PC-3 (cell line): ENCODE measurements around the gene CTNNA3. TPM values are rescaled to one million over a fixed set of nuclear protein-coding genes. Genes with fewer than 3 reads are reported as not detected.

ENCODE experiments used
- ATAC-seq: fragments of 200-7000 bp; cut with Tn5 transposase; 2 replicates; pipeline ENCODE4 v1.9.1; 2020; ENCODE audit warnings: mild to moderate bottlenecking, moderate library complexity
- BruUV-seq: library from RNA; stranded (reverse); fragments of 400-500 nt; replicated peaks from 2 replicates; lab custom pipeline; 2021; lab: Mats Ljungman, UMichigan
- CTCF ChIA-PET: fragments of 300-600 bp; sonication (Branson Sonifier 250); formaldehyde crosslinking; loops from one replicate; lab custom pipeline; 2022; ENCODE audit warnings: antibody characterized with exemption; lab: Charles Lee
- POLR2A ChIA-PET: fragments of 300-600 bp; sonication (Branson Sonifier 250); formaldehyde crosslinking; loops from one replicate; lab custom pipeline; 2022; ENCODE audit warnings: antibody characterized with exemption; ENCODE audit not compliant: unreplicated experiment; lab: Charles Lee
- DNase-seq: peaks from one replicate; pipeline ENCODE4 v3.0.0-alpha.2; 2015
- H2AFZ ChIP-seq: fragments of 300-600 bp; sonication (generic); 2 replicates; pipeline ENCODE4 v1.6.0; 2016; ENCODE audit warnings: antibody characterized with exemption, low read length
- H3F3A ChIP-seq: fragments of 300-600 bp; sonication (generic); one replicate; pipeline ENCODE4 v1.6.0; 2017; ENCODE audit warnings: antibody characterized with exemption, low read length, control low read depth, mild to moderate bottlenecking; ENCODE audit not compliant: unreplicated experiment
- H3K27ac ChIP-seq: fragments of 300-600 bp; sonication (generic); 2 replicates; pipeline ENCODE4 v1.5.1; 2016; ENCODE audit warnings: mild to moderate bottlenecking, low read length
- H3K27me3 ChIP-seq: fragments of 300-600 bp; sonication (generic); 2 replicates; pipeline ENCODE4 v1.6.1; 2016; ENCODE audit warnings: low read length, mixed read lengths
- H3K36me3 ChIP-seq: fragments of 300-600 bp; sonication (generic); 2 replicates; pipeline ENCODE4 v1.6.1; 2016; ENCODE audit warnings: low read depth, mixed run types, low read length, mixed read lengths
- H3K4me1 ChIP-seq: fragments of 300-600 bp; sonication (generic); 2 replicates; pipeline ENCODE4 v1.5.1; 2016; ENCODE audit warnings: low read length; ENCODE audit not compliant: insufficient read depth
- H3K4me2 ChIP-seq: fragments of 300-600 bp; sonication (generic); 2 replicates; pipeline ENCODE4 v1.6.0; 2016; ENCODE audit warnings: low read length
- H3K4me3 ChIP-seq: fragments of 300-600 bp; sonication (generic); 2 replicates; pipeline ENCODE4 v1.5.1; 2016; ENCODE audit warnings: mild to moderate bottlenecking, low read length, mixed read lengths
- H3K79me2 ChIP-seq: fragments of 300-600 bp; sonication (generic); 2 replicates; pipeline ENCODE4 v1.6.1; 2017; ENCODE audit warnings: low read length, mixed read lengths
- H3K9ac ChIP-seq: fragments of 300-600 bp; sonication (generic); 2 replicates; pipeline ENCODE4 v1.6.0; 2016; ENCODE audit warnings: mild to moderate bottlenecking, low read length
- H3K9me2 ChIP-seq: fragments of 300-600 bp; sonication (generic); replicated peaks from 2 replicates; pipeline ENCODE4 v1.6.1; 2016; ENCODE audit warnings: mixed run types, low read length, mixed read lengths
- H3K9me3 ChIP-seq: fragments of 300-600 bp; sonication (generic); 2 replicates; pipeline ENCODE4 v1.6.1; 2016; ENCODE audit warnings: low read length, mixed read lengths
- H4K20me1 ChIP-seq: fragments of 300-600 bp; sonication (generic); 2 replicates; pipeline ENCODE4 v1.6.1; 2016; ENCODE audit warnings: low read length, mixed read lengths
- EZH2 ChIP-seq: fragments of 300-600 bp; sonication (generic); IDR thresholded peaks from one replicate; pipeline ENCODE4 v1.6.1; 2017; ENCODE audit warnings: antibody characterized with exemption, mild to moderate bottlenecking, low read length; ENCODE audit not compliant: unreplicated experiment
- EZH2phosphoT487 ChIP-seq: fragments of 300-600 bp; sonication (generic); IDR thresholded peaks from 2 replicates; pipeline ENCODE4 v1.6.1; 2018; ENCODE audit warnings: mild to moderate bottlenecking, antibody characterized with exemption, low read length, borderline replicate concordance
- intact Hi-C: fragments of 100-400 bp; cut with micrococcal nuclease; formaldehyde crosslinking; loops from 2 replicates; pipeline ENCODE4 v1.9.0; 2023
- total RNA-seq: library from RNA; depleted of rRNA; stranded (reverse); fragments of >200 nt; gene quantifications from 2 replicates; pipeline ENCODE4 v1.2.3, GENCODE V29; 2014
- TF ChIP-seq, protein P1 (sequence below): fragments of 300-600 bp; sonication (generic); conservative IDR thresholded peaks from 2 replicates; pipeline ENCODE4 v1.5.1; 2017; ENCODE audit warnings: antibody characterized with exemption, low read depth, mild to moderate bottlenecking, low read length

Gene CTNNA3
- total RNA-seq, 1 experiment from 2014 or later: 1.9 TPM

GRCh38 chr10:67678335-67678974 lies 17.5 kb downstream of the CTNNA3 start:
- no peak for DNase-seq
- no peak overlapping the region for H3K9ac ChIP-seq
- H3K4me2 ChIP-seq: no peak overlapping the region
- H3K4me3 ChIP-seq: no peak overlapping the region
- no peaks in the 10 kb centered on the region for H3K36me3 ChIP-seq
- H3K9me2 ChIP-seq: no peaks in the 10 kb centered on the region
- no TSS peak for BruUV-seq
- no peak for ATAC-seq
- no peak overlapping the region for H3K27ac ChIP-seq
- H3K4me1 ChIP-seq: no peaks in the 10 kb centered on the region
- ChIA-PET POLR2A (no interaction called here), CTCF (interaction anchor here (0.6 kb wide), 1 partner anchor 15 kb away, joined by 4 read pairs; no protein-coding TSS in a partner anchor)
- no peaks in the 10 kb centered on the region for H4K20me1 ChIP-seq
- intact Hi-C loops: no loop called here
- no peak for TF ChIP-seq EZH2
- no peak for TF ChIP-seq EZH2phosphoT487
- TF ChIP-seq, protein P1, sequence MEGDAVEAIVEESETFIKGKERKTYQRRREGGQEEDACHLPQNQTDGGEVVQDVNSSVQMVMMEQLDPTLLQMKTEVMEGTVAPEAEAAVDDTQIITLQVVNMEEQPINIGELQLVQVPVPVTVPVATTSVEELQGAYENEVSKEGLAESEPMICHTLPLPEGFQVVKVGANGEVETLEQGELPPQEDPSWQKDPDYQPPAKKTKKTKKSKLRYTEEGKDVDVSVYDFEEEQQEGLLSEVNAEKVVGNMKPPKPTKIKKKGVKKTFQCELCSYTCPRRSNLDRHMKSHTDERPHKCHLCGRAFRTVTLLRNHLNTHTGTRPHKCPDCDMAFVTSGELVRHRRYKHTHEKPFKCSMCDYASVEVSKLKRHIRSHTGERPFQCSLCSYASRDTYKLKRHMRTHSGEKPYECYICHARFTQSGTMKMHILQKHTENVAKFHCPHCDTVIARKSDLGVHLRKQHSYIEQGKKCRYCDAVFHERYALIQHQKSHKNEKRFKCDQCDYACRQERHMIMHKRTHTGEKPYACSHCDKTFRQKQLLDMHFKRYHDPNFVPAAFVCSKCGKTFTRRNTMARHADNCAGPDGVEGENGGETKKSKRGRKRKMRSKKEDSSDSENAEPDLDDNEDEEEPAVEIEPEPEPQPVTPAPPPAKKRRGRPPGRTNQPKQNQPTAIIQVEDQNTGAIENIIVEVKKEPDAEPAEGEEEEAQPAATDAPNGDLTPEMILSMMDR: no peak
- no peaks in the 10 kb centered on the region for H3K79me2 ChIP-seq
- H3K9me3 ChIP-seq: no peaks in the 10 kb centered on the region
- peaks cover 76% of the 10 kb centered on the region for H3K27me3 ChIP-seq
- H2AFZ ChIP-seq: no peak overlapping the region
- no peaks in the 10 kb centered on the region for H3F3A ChIP-seq

GRCh38 chr10:67676208-67676825 lies 19.7 kb downstream of the CTNNA3 start:
- Histone ChIP-seq H3K36me3 (no peaks in the 10 kb centered on the region), H3K4me3 (no peak overlapping the region), H3K9me3 (no peaks in the 10 kb centered on the region), H3K4me1 (no peaks in the 10 kb centered on the region), H3F3A (no peaks in the 10 kb centered on the region), H2AFZ (no peak overlapping the region), H3K79me2 (no peaks in the 10 kb centered on the region), H3K4me2 (no peak overlapping the region), H3K9ac (no peak overlapping the region), H3K27ac (no peak overlapping the region), H3K9me2 (no peaks in the 10 kb centered on the region), H4K20me1 (no peaks in the 10 kb centered on the region), H3K27me3 (peaks cover 72% of the 10 kb centered on the region)
- ChIA-PET CTCF (no interaction called here), POLR2A (no interaction called here)
- ATAC-seq (no peak), DNase-seq (no peak)
- no TSS peak for BruUV-seq
- intact Hi-C loops: no loop called here
- TF ChIP-seq, protein P1: no peak
- TF ChIP-seq EZH2phosphoT487 (no peak), EZH2 (no peak)

DNA sequence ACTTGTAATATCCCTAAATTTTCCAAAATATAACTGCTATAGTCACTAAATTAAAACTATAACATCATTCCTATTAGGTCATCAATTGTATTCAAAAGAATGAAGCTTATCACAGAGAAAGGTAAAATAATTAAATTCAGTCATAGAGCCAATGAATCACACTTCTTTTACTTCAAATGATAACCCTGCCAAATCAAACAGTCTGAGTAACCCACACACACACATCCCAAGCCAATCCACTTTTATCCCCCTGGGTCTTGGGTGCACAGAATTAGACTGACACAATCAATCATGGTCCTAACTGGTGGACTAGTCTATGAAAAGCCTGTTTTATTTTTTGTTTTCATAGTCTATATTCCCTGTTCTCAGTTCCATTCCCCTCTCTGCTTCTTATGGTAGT lies 25.6 kb downstream of the CTNNA3 start:
- Histone ChIP-seq H3K4me2 (no peak overlapping the region), H4K20me1 (no peaks in the 10 kb centered on the region), H3K36me3 (no peaks in the 10 kb centered on the region), H2AFZ (no peak overlapping the region), H3K79me2 (no peaks in the 10 kb centered on the region), H3K4me1 (peaks cover 9% of the 10 kb centered on the region), H3K9me2 (no peaks in the 10 kb centered on the region), H3F3A (no peaks in the 10 kb centered on the region), H3K9ac (no peak overlapping the region), H3K4me3 (no peak overlapping the region), H3K9me3 (no peaks in the 10 kb centered on the region), H3K27ac (no peak overlapping the region), H3K27me3 (peaks cover 17% of the 10 kb centered on the region)
- POLR2A ChIA-PET: interaction anchor here (0.9 kb wide), 1 partner anchor 150 kb away, joined by 4 read pairs; no protein-coding TSS in a partner anchor
- DNase-seq (peak; percentile 50), ATAC-seq (peak; percentile 43; the same call in 1 of the 2 replicates)
- BruUV-seq: no TSS peak
- TF ChIP-seq, protein P1: no peak
- TF ChIP-seq EZH2: no peak
- no peak for TF ChIP-seq EZH2phosphoT487
- CTCF ChIA-PET: no interaction called here
- intact Hi-C loops: no loop called here
